GM12878 (cell line): Measurements from ENCODE around the gene TTLL8. TPM values are rescaled to one million over a fixed set of nuclear protein-coding genes. Genes with fewer than 3 reads are reported as not detected.

Experiments used
- JUND ChIP-seq: IDR thresholded peaks from 2 replicates; pipeline ENCODE4 v1.6.1; 2012; ENCODE audit warnings: low read depth, mild to moderate bottlenecking, low read length, improper control_type of control experiment, moderate library complexity
- RBBP5 ChIP-seq: fragments of 200-600 bp; sonication (generic); conservative IDR thresholded peaks from 2 replicates; pipeline ENCODE4 v1.6.1; 2016
- TAF1 ChIP-seq: IDR thresholded peaks from 2 replicates; pipeline ENCODE4 v1.6.1; 2011; ENCODE audit warnings: mild to moderate bottlenecking, low read depth, low read length, borderline replicate concordance
- YY1 ChIP-seq: IDR thresholded peaks from 2 replicates; pipeline ENCODE4 v1.6.1; 2011; ENCODE audit warnings: low read depth, mild to moderate bottlenecking, low read length
- polyA plus RNA-seq, 11 experiments: library from polyadenylated mRNA; depleted of rRNA in 4 of 11; unstranded in 6 of 11; stranded (reverse) in 5 of 11; fragments of >200 nt; fragmentation: Nextera tagmentation in 4 of 11; fragmentation: Illumina TruSeq in 1 of 11; extraction: Ambion mirVana in 4 of 11; extraction: Trizol in 1 of 11; gene quantifications; 1 replicate in 1 of 11; 2 replicates in 10 of 11; pipeline versions ENCODE4 v1.2.1 to v1.2.3, GENCODE V29; 2011 to 2016; ENCODE audit warnings: inconsistent platforms in 2 of 11, missing spikeins in 2 of 11, low read depth in 1 of 11
- total RNA-seq, 4 experiments: library from RNA; depleted of rRNA in 3 of 4; stranded (reverse); fragments of >200 nt in 3 of 4; fragmentation: Illumina TruSeq in 1 of 4; extraction: Trizol in 1 of 4; gene quantifications; 2 replicates each; pipeline versions ENCODE4 v1.2.1 to v1.2.3, GENCODE V29; 2013 to 2021
- TF ChIP-seq, protein P1 (sequence below): fragments of 450-650 bp; IDR thresholded peaks from 2 replicates; pipeline ENCODE4 v1.6.1; 2018; ENCODE audit warnings: mild to moderate bottlenecking, low read depth, moderate library complexity; ENCODE audit not compliant: partially characterized antibody
- TF ChIP-seq, protein P2 (sequence below): fragments of 150-350 bp; IDR thresholded peaks from 2 replicates; pipeline ENCODE4 v1.6.1; 2014; ENCODE audit warnings: mild to moderate bottlenecking, low read depth, low read length
- TF ChIP-seq, protein P3 (sequence below): fragments of 450-650 bp; conservative IDR thresholded peaks from 2 replicates; pipeline ENCODE4 v1.6.1; 2017; ENCODE audit warnings: mild to moderate bottlenecking, moderate library complexity

The TTLL8 gene
- total and polyA plus RNA-seq, 10 of the 15 experiments (the other 5 are each of a cell fraction or from before 2014, with no cell fraction given), result not detected

DNA sequence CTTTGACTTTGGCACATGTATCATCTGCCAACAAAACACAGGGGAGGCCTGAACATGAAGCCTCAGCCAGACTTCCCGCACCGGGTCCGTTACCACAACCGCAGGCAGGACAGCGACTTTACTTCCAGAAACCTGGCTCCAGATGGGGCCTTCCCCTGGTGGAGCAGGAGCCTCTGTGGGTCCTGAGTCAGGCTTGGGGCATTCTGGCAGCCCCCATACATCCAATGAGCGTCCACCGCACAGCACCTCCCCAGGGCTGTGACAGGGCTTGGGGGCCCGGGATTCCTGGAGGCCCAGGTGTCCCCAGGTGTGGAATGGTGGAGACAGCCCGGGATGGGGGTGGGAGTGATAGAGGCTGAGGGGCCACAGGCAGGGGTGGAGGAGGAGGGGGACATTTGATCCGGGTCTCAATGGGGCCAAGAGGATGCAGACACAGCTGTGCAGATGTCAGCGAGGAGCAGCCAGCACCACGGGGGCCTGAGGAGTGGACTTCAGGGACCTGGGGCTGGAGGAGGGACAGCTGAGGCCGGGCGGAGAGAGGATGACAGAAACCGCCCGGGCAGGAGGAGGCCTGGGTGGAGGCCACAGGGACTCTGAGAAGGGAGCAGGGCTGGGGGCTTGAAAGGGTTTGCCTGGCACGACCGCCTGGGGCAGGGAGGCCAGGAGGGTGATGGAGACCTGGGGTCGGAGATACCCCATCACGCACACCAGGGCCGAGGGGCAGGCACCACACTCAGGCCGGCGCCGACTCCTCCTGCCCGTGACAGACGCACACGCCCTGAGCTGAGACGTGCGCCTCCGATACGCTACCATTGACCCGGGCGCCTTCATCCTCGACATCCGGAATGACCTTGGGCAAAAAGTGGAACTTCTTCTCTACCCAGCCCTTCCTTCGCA, 8.6 kb downstream of the TTLL8 start (continued):
- TF ChIP-seq, protein P1, sequence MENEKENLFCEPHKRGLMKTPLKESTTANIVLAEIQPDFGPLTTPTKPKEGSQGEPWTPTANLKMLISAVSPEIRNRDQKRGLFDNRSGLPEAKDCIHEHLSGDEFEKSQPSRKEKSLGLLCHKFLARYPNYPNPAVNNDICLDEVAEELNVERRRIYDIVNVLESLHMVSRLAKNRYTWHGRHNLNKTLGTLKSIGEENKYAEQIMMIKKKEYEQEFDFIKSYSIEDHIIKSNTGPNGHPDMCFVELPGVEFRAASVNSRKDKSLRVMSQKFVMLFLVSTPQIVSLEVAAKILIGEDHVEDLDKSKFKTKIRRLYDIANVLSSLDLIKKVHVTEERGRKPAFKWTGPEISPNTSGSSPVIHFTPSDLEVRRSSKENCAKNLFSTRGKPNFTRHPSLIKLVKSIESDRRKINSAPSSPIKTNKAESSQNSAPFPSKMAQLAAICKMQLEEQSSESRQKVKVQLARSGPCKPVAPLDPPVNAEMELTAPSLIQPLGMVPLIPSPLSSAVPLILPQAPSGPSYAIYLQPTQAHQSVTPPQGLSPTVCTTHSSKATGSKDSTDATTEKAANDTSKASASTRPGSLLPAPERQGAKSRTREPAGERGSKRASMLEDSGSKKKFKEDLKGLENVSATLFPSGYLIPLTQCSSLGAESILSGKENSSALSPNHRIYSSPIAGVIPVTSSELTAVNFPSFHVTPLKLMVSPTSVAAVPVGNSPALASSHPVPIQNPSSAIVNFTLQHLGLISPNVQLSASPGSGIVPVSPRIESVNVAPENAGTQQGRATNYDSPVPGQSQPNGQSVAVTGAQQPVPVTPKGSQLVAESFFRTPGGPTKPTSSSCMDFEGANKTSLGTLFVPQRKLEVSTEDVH, result no peak
- TF ChIP-seq YY1 (no peak), TAF1 (no peak), JUND (no peak), RBBP5 (no peak)
- TF ChIP-seq, protein P2, sequence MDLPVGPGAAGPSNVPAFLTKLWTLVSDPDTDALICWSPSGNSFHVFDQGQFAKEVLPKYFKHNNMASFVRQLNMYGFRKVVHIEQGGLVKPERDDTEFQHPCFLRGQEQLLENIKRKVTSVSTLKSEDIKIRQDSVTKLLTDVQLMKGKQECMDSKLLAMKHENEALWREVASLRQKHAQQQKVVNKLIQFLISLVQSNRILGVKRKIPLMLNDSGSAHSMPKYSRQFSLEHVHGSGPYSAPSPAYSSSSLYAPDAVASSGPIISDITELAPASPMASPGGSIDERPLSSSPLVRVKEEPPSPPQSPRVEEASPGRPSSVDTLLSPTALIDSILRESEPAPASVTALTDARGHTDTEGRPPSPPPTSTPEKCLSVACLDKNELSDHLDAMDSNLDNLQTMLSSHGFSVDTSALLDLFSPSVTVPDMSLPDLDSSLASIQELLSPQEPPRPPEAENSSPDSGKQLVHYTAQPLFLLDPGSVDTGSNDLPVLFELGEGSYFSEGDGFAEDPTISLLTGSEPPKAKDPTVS, result no peak
- TF ChIP-seq, protein P3, sequence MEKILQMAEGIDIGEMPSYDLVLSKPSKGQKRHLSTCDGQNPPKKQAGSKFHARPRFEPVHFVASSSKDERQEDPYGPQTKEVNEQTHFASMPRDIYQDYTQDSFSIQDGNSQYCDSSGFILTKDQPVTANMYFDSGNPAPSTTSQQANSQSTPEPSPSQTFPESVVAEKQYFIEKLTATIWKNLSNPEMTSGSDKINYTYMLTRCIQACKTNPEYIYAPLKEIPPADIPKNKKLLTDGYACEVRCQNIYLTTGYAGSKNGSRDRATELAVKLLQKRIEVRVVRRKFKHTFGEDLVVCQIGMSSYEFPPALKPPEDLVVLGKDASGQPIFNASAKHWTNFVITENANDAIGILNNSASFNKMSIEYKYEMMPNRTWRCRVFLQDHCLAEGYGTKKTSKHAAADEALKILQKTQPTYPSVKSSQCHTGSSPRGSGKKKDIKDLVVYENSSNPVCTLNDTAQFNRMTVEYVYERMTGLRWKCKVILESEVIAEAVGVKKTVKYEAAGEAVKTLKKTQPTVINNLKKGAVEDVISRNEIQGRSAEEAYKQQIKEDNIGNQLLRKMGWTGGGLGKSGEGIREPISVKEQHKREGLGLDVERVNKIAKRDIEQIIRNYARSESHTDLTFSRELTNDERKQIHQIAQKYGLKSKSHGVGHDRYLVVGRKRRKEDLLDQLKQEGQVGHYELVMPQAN, result no peak
- TF ChIP-seq, all 136 proteins: peak for 0
